Stimulated activated naive CD8-positive, alpha-beta T cell treated with anti-CD3 and anti-CD28 coated beads, Interleukin-15, Interleukin-2, amounts not matched to agents 100 ng/mL and 50 ng/mL, for 24 hours (primary cell): ENCODE data around the gene ADAD2.

Experiments used
- H3K27ac Mint-ChIP-seq: one replicate; pipeline ENCODE4 v1.8.0; 2021; ENCODE audit warnings: mild to moderate bottlenecking, mixed read lengths
- H3K27me3 Mint-ChIP-seq: one replicate; pipeline ENCODE4 v1.8.0; 2021; ENCODE audit warnings: mixed read lengths
- H3K36me3 Mint-ChIP-seq: one replicate; pipeline ENCODE4 v1.8.0; 2021; ENCODE audit warnings: low read depth, mixed read lengths
- H3K4me1 Mint-ChIP-seq: one replicate; pipeline ENCODE4 v1.8.0; 2021; ENCODE audit warnings: low read depth, mixed read lengths
- H3K4me3 Mint-ChIP-seq: one replicate; pipeline ENCODE4 v1.8.0; 2021; ENCODE audit warnings: mild to moderate bottlenecking, mixed read lengths
- H3K9me3 Mint-ChIP-seq: one replicate; pipeline ENCODE4 v1.8.0; 2021; ENCODE audit warnings: mixed read lengths

The ADAD2 gene

GRCh38 chr16:84190731-84191388 lies at the start of gene ADAD2:
TSS of gene ADAD2 (plus strand) at chr16:84191157. CDS start at chr16:84191231, 74 bp downstream.
- Mint-ChIP-seq H3K36me3 (no peaks in the 10 kb centered on the region), H3K4me1 (peaks cover 22% of the 10 kb centered on the region), H3K9me3 (no peaks in the 10 kb centered on the region), H3K27ac (no peak within 1 kb of the TSS), H3K27me3 (no peaks in the 10 kb centered on the region), H3K4me3 (no peak within 1 kb of the TSS)

GRCh38 chr16:84143081-84143480 lies 47.9 kb upstream of the ADAD2 start:
- H3K4me1 Mint-ChIP-seq: peaks cover 51% of the 10 kb centered on the region
- H3K27ac Mint-ChIP-seq: peak overlapping the region; percentile 50
- no peaks in the 10 kb centered on the region for H3K9me3 Mint-ChIP-seq
- H3K36me3 Mint-ChIP-seq: peaks cover 11% of the 10 kb centered on the region
- H3K4me3 Mint-ChIP-seq: peak overlapping the region; percentile 64
- peaks cover 4% of the 10 kb centered on the region for H3K27me3 Mint-ChIP-seq

GRCh38 chr16:84143784-84144199 lies 47.2 kb upstream of the ADAD2 start:
- H3K36me3 Mint-ChIP-seq: peaks cover 8% of the 10 kb centered on the region
- peak overlapping the region; percentile 82 for H3K27ac Mint-ChIP-seq
- peaks cover 44% of the 10 kb centered on the region for H3K4me1 Mint-ChIP-seq
- H3K4me3 Mint-ChIP-seq: peak overlapping the region; percentile 90
- peaks cover 5% of the 10 kb centered on the region for H3K27me3 Mint-ChIP-seq
- H3K9me3 Mint-ChIP-seq: no peaks in the 10 kb centered on the region

- Mint-ChIP-seq H3K9me3 (no peaks in the 10 kb centered on the region), H3K36me3 (peaks cover 4% of the 10 kb centered on the region), H3K4me1 (peaks cover 39% of the 10 kb centered on the region), H3K27ac (peak overlapping the region; percentile 82), H3K4me3 (peak overlapping the region; percentile 90), H3K27me3 (peaks cover 8% of the 10 kb centered on the region)
These were observed 46.6 kb upstream of the ADAD2 start for GRCh38 chr16:84144209-84144858.

GRCh38 chr16:84144859-84145639 lies 45.9 kb upstream of the ADAD2 start, which contains the start of the genes DNAAF1 and HSDL1:
TSS of gene DNAAF1 (plus strand) at chr16:84145308. CDS start at chr16:84145441, 133 bp downstream.
TSS of gene HSDL1 (minus strand) at chr16:84145177. CDS start at chr16:84131321, 13,856 bp downstream.
- Mint-ChIP-seq H3K36me3 (peaks cover under 1% of the 10 kb centered on the region), H3K4me1 (peaks cover 31% of the 10 kb centered on the region), H3K4me3 (peak within 1 kb of the TSS; percentile 90), H3K9me3 (no peaks in the 10 kb centered on the region), H3K27me3 (peaks cover 12% of the 10 kb centered on the region), H3K27ac (peak within 1 kb of the TSS; percentile 82)

GRCh38 chr16:84150926-84151325 lies 40.0 kb upstream of the ADAD2 start:
- H3K36me3 Mint-ChIP-seq: no peaks in the 10 kb centered on the region
- H3K4me1 Mint-ChIP-seq: no peaks in the 10 kb centered on the region
- no peak overlapping the region for H3K4me3 Mint-ChIP-seq
- H3K9me3 Mint-ChIP-seq: no peaks in the 10 kb centered on the region
- H3K27me3 Mint-ChIP-seq: peaks cover 22% of the 10 kb centered on the region
- H3K27ac Mint-ChIP-seq: no peak overlapping the region

- Mint-ChIP-seq H3K9me3 (no peaks in the 10 kb centered on the region), H3K4me3 (no peak overlapping the region), H3K4me1 (no peaks in the 10 kb centered on the region)
These were observed 37.2 kb upstream of the ADAD2 start for GRCh38 chr16:84153660-84154214.

GRCh38 chr16:84155226-84155625 lies 35.7 kb upstream of the ADAD2 start:
- Mint-ChIP-seq H3K27ac (no peak overlapping the region), H3K36me3 (no peaks in the 10 kb centered on the region), H3K9me3 (no peaks in the 10 kb centered on the region), H3K27me3 (peaks cover 33% of the 10 kb centered on the region), H3K4me3 (no peak overlapping the region), H3K4me1 (no peaks in the 10 kb centered on the region)

More at GRCh38 chr16:84153660-84154214, 37.2 kb upstream of the ADAD2 start:
- Mint-ChIP-seq H3K36me3 (no peaks in the 10 kb centered on the region), H3K27ac (no peak overlapping the region), H3K27me3 (peaks cover 28% of the 10 kb centered on the region)

- Mint-ChIP-seq H3K27ac (no peak overlapping the region), H3K4me3 (no peak overlapping the region), H3K4me1 (no peaks in the 10 kb centered on the region), H3K9me3 (no peaks in the 10 kb centered on the region), H3K36me3 (no peaks in the 10 kb centered on the region), H3K27me3 (peaks cover 32% of the 10 kb centered on the region)
These were observed 35.2 kb upstream of the ADAD2 start for GRCh38 chr16:84155771-84156170.

- Mint-ChIP-seq H3K27ac (no peak overlapping the region), H3K36me3 (no peaks in the 10 kb centered on the region), H3K9me3 (no peaks in the 10 kb centered on the region), H3K27me3 (peaks cover 35% of the 10 kb centered on the region), H3K4me3 (no peak overlapping the region), H3K4me1 (no peaks in the 10 kb centered on the region)
These were observed 34.6 kb upstream of the ADAD2 start for GRCh38 chr16:84156342-84156784.

- peaks cover 46% of the 10 kb centered on the region for H3K27me3 Mint-ChIP-seq
- H3K4me3 Mint-ChIP-seq: no peak overlapping the region
- H3K4me1 Mint-ChIP-seq: no peaks in the 10 kb centered on the region
- no peak overlapping the region for H3K27ac Mint-ChIP-seq
- no peaks in the 10 kb centered on the region for H3K36me3 Mint-ChIP-seq
- no peaks in the 10 kb centered on the region for H3K9me3 Mint-ChIP-seq
These were observed 31.9 kb upstream of the ADAD2 start for GRCh38 chr16:84159007-84159406.

- no peaks in the 10 kb centered on the region for H3K9me3 Mint-ChIP-seq
- no peak overlapping the region for H3K4me3 Mint-ChIP-seq
- no peaks in the 10 kb centered on the region for H3K4me1 Mint-ChIP-seq
- no peaks in the 10 kb centered on the region for H3K36me3 Mint-ChIP-seq
- H3K27me3 Mint-ChIP-seq: peaks cover 54% of the 10 kb centered on the region
- H3K27ac Mint-ChIP-seq: no peak overlapping the region
These were observed 31.2 kb upstream of the ADAD2 start for GRCh38 chr16:84159800-84160199.

GRCh38 chr16:84161037-84161436 lies 29.9 kb upstream of the ADAD2 start:
- Mint-ChIP-seq H3K27ac (no peak overlapping the region), H3K27me3 (peaks cover 54% of the 10 kb centered on the region), H3K36me3 (no peaks in the 10 kb centered on the region), H3K4me1 (no peaks in the 10 kb centered on the region), H3K9me3 (no peaks in the 10 kb centered on the region), H3K4me3 (no peak overlapping the region)

- H3K27me3 Mint-ChIP-seq: peaks cover 51% of the 10 kb centered on the region
- H3K4me3 Mint-ChIP-seq: no peak overlapping the region
- no peaks in the 10 kb centered on the region for H3K36me3 Mint-ChIP-seq
- H3K4me1 Mint-ChIP-seq: no peaks in the 10 kb centered on the region
- H3K27ac Mint-ChIP-seq: no peak overlapping the region
- no peaks in the 10 kb centered on the region for H3K9me3 Mint-ChIP-seq
These were observed 29.2 kb upstream of the ADAD2 start for GRCh38 chr16:84161801-84162200.
